ENCODE measurements around the gene CCSER2. TPM values are rescaled to one million over a fixed set of nuclear protein-coding genes. Genes with fewer than 3 reads are reported as not detected.

The CCSER2 gene
- polyA plus RNA-seq, 3 donors: 7.4 to 23.3 (median 14.3) TPM

DNA sequence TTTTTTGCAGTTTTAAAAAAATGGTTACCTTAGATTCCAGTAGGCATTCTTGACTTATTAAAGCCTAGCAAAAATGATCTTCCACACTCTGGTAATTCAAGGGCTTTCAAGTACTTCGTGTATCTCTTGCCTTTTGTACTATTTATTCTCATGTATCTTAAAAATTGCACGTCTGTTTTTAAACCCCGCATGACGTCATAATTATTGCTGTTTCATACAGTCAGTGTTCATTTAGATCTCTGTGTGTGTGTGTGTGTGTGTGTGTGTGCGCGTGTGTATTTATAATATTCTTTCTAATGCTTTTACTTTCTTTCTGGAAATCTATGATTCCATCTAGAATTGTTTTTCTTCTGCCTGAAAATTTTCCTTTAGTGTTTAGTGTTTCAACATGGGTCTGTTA, 234.2 kb downstream of the CCSER2 start:
- no peaks in the 10 kb centered on the region for H3K9me3 ChIP-seq (replicated peaks in 1 of 2; ENCODE audit: control insufficient read depth in 1 of 2, insufficient read depth in 1 of 2, low read length in 2 of 2)
- no peaks in the 10 kb centered on the region for H3K27me3 ChIP-seq (ENCODE audit: control insufficient read depth in 2 of 2, insufficient read depth in 2 of 2, low read length in 2 of 2)
- no peaks in the 10 kb centered on the region for H3K36me3 ChIP-seq (replicated peaks in 1 of 2; ENCODE audit: control insufficient read depth in 1 of 2, insufficient read depth in 2 of 2, low read length in 2 of 2)
- intact Hi-C loops (cut with micrococcal nuclease): no loop called here
- no peak overlapping the region for H3K4me3 ChIP-seq (replicated peaks in 1 of 3; ENCODE audit: low read depth in 2 of 3, low read length in 3 of 3)
- no peaks in the 10 kb centered on the region for H3K4me1 ChIP-seq (ENCODE audit: control insufficient read depth in 1 of 2, insufficient read depth in 2 of 2, low read length in 2 of 2)
- H3K36me3 Mint-ChIP-seq: no peaks in the 10 kb centered on the region
- no CpG with 5 or more reads among the region's 6 CpGs for WGBS (ENCODE audit: insufficient coverage)
- no peaks in the 10 kb centered on the region for H3K79me2 ChIP-seq (ENCODE audit: insufficient read depth, low read length)
- no peak overlapping the region for H3K4me3 Mint-ChIP-seq
- no peak overlapping the region for H3K27ac Mint-ChIP-seq
- H3K4me2 ChIP-seq (replicated peaks; ENCODE audit: extremely low read depth, low read length, poor library complexity, severe bottlenecking): no peak overlapping the region
- H3K4me1 Mint-ChIP-seq: peaks cover 2% of the 10 kb centered on the region
- no peaks in the 10 kb centered on the region for H4K20me1 ChIP-seq (ENCODE audit: insufficient read depth, low read length)
- TF ChIP-seq CTCF (IDR thresholded peaks at IDR 0.05): no peak
- DNase-seq: no peak
- H3K27me3 Mint-ChIP-seq (ENCODE audit: low read depth in 3 of 3): peaks cover 2 to 16% (median 3%) of the 10 kb centered on the region in 3 donors
- no peak overlapping the region for H3K27ac ChIP-seq (ENCODE audit: low read depth in 1 of 2, low read length in 2 of 2)
- H3K9ac ChIP-seq (ENCODE audit: insufficient read depth, low read length, poor library complexity, severe bottlenecking): no peak overlapping the region
- H2AFZ ChIP-seq (ENCODE audit: insufficient read depth, low read depth, low read length, poor library complexity, severe bottlenecking): no peak overlapping the region
- peaks cover 0 to 2% (median 0%) of the 10 kb centered on the region in 7 donors for H3K9me3 Mint-ChIP-seq

- peaks cover 0 to 2% (median 0%) of the 10 kb centered on the region in 7 donors for H3K9me3 Mint-ChIP-seq
- DNase-seq: no peak
- Histone ChIP-seq H3K4me1 (ENCODE audit: control insufficient read depth in 1 of 2, insufficient read depth in 2 of 2, low read length in 2 of 2) (no peaks in the 10 kb centered on the region), H3K79me2 (ENCODE audit: insufficient read depth, low read length) (no peaks in the 10 kb centered on the region), H3K4me3 (replicated peaks in 1 of 3; ENCODE audit: low read depth in 2 of 3, low read length in 3 of 3) (no peak overlapping the region), H3K4me2 (replicated peaks; ENCODE audit: extremely low read depth, low read length, poor library complexity, severe bottlenecking) (no peak overlapping the region), H2AFZ (ENCODE audit: insufficient read depth, low read depth, low read length, poor library complexity, severe bottlenecking) (no peak overlapping the region), H3K36me3 (replicated peaks in 1 of 2; ENCODE audit: control insufficient read depth in 1 of 2, insufficient read depth in 2 of 2, low read length in 2 of 2) (no peaks in the 10 kb centered on the region), H4K20me1 (ENCODE audit: insufficient read depth, low read length) (no peaks in the 10 kb centered on the region), H3K27ac (ENCODE audit: low read depth in 1 of 2, low read length in 2 of 2) (no peak overlapping the region), H3K27me3 (ENCODE audit: control insufficient read depth in 2 of 2, insufficient read depth in 2 of 2, low read length in 2 of 2) (no peaks in the 10 kb centered on the region), H3K9me3 (replicated peaks in 1 of 2; ENCODE audit: control insufficient read depth in 1 of 2, insufficient read depth in 1 of 2, low read length in 2 of 2) (no peaks in the 10 kb centered on the region), H3K9ac (ENCODE audit: insufficient read depth, low read length, poor library complexity, severe bottlenecking) (no peak overlapping the region)
- H3K27me3 Mint-ChIP-seq (ENCODE audit: low read depth in 3 of 3): peaks cover 3 to 17% (median 4%) of the 10 kb centered on the region in 3 donors
- H3K36me3 Mint-ChIP-seq: no peaks in the 10 kb centered on the region
- H3K4me1 Mint-ChIP-seq: peaks cover 2% of the 10 kb centered on the region
- no peak overlapping the region for H3K27ac Mint-ChIP-seq
- WGBS (ENCODE audit: insufficient coverage): 30% methylated on average over 2 of the region's 5 CpGs
- TF ChIP-seq CTCF (IDR thresholded peaks at IDR 0.05): no peak
- no peak overlapping the region for H3K4me3 Mint-ChIP-seq
- intact Hi-C loops (cut with micrococcal nuclease): no loop called here
Measured at GRCh38 chr10:84563355-84563754, 235.0 kb downstream of the CCSER2 start.

All from CD14-positive monocyte (primary cell).